Breast epithelium (tissue), 4 donors: Measurements from ENCODE around the gene PRR11. TPM values are rescaled to one million over a fixed set of nuclear protein-coding genes. Genes with fewer than 3 reads are reported as not detected.

Source experiments
- DNase-seq, 2 donors: peaks; one replicate each; pipeline ENCODE4 v3.0.0-alpha.2; 2019; ENCODE audit warnings: low spot score in 2 of 2
- H3K27ac ChIP-seq, 2 donors: fragments of 200-600 bp; sonication (generic) in 1 of 2; one replicate each; pipeline ENCODE4 v1.5.1; 2016 to 2019; ENCODE audit warnings: mild to moderate bottlenecking in 1 of 2
- H3K27me3 ChIP-seq, 2 donors: fragments of 200-600 bp; sonication (generic) in 1 of 2; one replicate each; pipeline versions ENCODE4 v1.5.1 to v1.6.0; 2017 to 2019; ENCODE audit warnings: control low read depth in 1 of 2, mild to moderate bottlenecking in 1 of 2
- H3K36me3 ChIP-seq: fragments of 200-600 bp; one replicate; pipeline ENCODE4 v1.5.1; 2019
- H3K4me1 ChIP-seq, 2 donors: fragments of 200-600 bp; sonication (generic); one replicate each; pipeline ENCODE4 v1.5.1; 2016 to 2019; ENCODE audit warnings: control low read depth in 1 of 2
- H3K4me3 ChIP-seq, 3 donors: fragments of 200-600 bp; sonication (generic); 1 replicate in 2 of 3; 2 replicates in 1 of 3; pipeline ENCODE4 v1.5.1; 2016 to 2019; ENCODE audit warnings: mild to moderate bottlenecking in 3 of 3, moderate library complexity in 2 of 3
- H3K9me3 ChIP-seq, 2 donors: fragments of 200-600 bp; sonication (generic) in 1 of 2; one replicate each; pipeline ENCODE4 v1.5.1; 2016 to 2019; ENCODE audit warnings: control low read depth in 1 of 2
- CTCF ChIP-seq, 3 donors: fragments of 450-650 bp; IDR thresholded peaks; one replicate each; pipeline ENCODE4 v1.5.1; 2016 to 2017; ENCODE audit warnings: antibody characterized with exemption in 3 of 3, mild to moderate bottlenecking in 3 of 3, moderate library complexity in 3 of 3
- POLR2A ChIP-seq: fragments of 450-650 bp; IDR thresholded peaks from one replicate; pipeline ENCODE4 v1.6.1; 2016; ENCODE audit warnings: antibody characterized with exemption, mild to moderate bottlenecking, moderate library complexity
- POLR2AphosphoS5 ChIP-seq, 3 donors: sonication (generic); formaldehyde crosslinking; IDR thresholded peaks; one replicate each; pipeline ENCODE4 v1.6.1; 2017; ENCODE audit warnings: antibody characterized with exemption in 3 of 3
- intact Hi-C: fragments of 100-400 bp; cut with DNase I; formaldehyde crosslinking; loops from one replicate; pipeline ENCODE4 v1.15.1; 2023; ENCODE audit warnings: low total_unique reads
- total RNA-seq, 3 donors: library from RNA; depleted of rRNA; stranded (reverse); fragments of >200 nt; gene quantifications; one replicate each; pipeline ENCODE4 v1.1.0, GENCODE V29; 2016

Gene PRR11
- total RNA-seq, 3 donors from 2014 or later = 0.33 to 25.1 (median 1.2) TPM

GRCh38 chr17:59186850-59187249 is 31.3 kb downstream of the PRR11 start:
- H3K27me3 ChIP-seq = no peaks in the 10 kb centered on the region
- intact Hi-C loops = no loop called here
- no peak overlapping the region for H3K27ac ChIP-seq
- no peak overlapping the region for H3K4me3 ChIP-seq
- TF ChIP-seq CTCF (IDR thresholded peaks at IDR 0.05) = no peak
- no peak for TF ChIP-seq POLR2A
- no peak for TF ChIP-seq POLR2AphosphoS5 (IDR thresholded peaks at IDR 0.05)
- no peaks in the 10 kb centered on the region for H3K9me3 ChIP-seq
- no peaks in the 10 kb centered on the region for H3K4me1 ChIP-seq
- no peaks in the 10 kb centered on the region for H3K36me3 ChIP-seq
- no peak for DNase-seq

- intact Hi-C loops = no loop called here
- H3K4me3 ChIP-seq = no peak overlapping the region
- H3K4me1 ChIP-seq = no peaks in the 10 kb centered on the region
- H3K27me3 ChIP-seq = no peaks in the 10 kb centered on the region
- DNase-seq = no peak
- H3K9me3 ChIP-seq = no peaks in the 10 kb centered on the region
- no peak for TF ChIP-seq CTCF (IDR thresholded peaks at IDR 0.05)
- no peak for TF ChIP-seq POLR2A
- no peak for TF ChIP-seq POLR2AphosphoS5 (IDR thresholded peaks at IDR 0.05)
- H3K27ac ChIP-seq = no peak overlapping the region
- H3K36me3 ChIP-seq = no peaks in the 10 kb centered on the region
Measured at GRCh38 chr17:59190806-59191205, 35.3 kb downstream of the PRR11 start.

- Histone ChIP-seq H3K4me1 (no peaks in the 10 kb centered on the region), H3K36me3 (no peaks in the 10 kb centered on the region), H3K9me3 (no peaks in the 10 kb centered on the region), H3K27ac (no peak overlapping the region), H3K27me3 (no peaks in the 10 kb centered on the region), H3K4me3 (no peak overlapping the region)
- no peak for DNase-seq
- intact Hi-C loops = no loop called here
- TF ChIP-seq POLR2AphosphoS5 (IDR thresholded peaks at IDR 0.05) (no peak), CTCF (IDR thresholded peaks at IDR 0.05) (no peak)
Measured at GRCh38 chr17:59193336-59193862, 37.9 kb downstream of the PRR11 start.

- DNase-seq = no peak
- Histone ChIP-seq H3K4me1 (no peaks in the 10 kb centered on the region), H3K4me3 (no peak overlapping the region), H3K9me3 (no peaks in the 10 kb centered on the region), H3K36me3 (no peaks in the 10 kb centered on the region), H3K27me3 (no peaks in the 10 kb centered on the region), H3K27ac (no peak overlapping the region)
- intact Hi-C loops = no loop called here
- no peak for TF ChIP-seq POLR2A
- TF ChIP-seq CTCF (IDR thresholded peaks at IDR 0.05) = no peak
- TF ChIP-seq POLR2AphosphoS5 (IDR thresholded peaks at IDR 0.05) = no peak
Measured at GRCh38 chr17:59199398-59199797, 43.9 kb downstream of the PRR11 start.

GRCh38 chr17:59202320-59202719 is 46.8 kb downstream of the PRR11 start:
- Histone ChIP-seq H3K27me3 (no peaks in the 10 kb centered on the region), H3K36me3 (no peaks in the 10 kb centered on the region), H3K9me3 (no peaks in the 10 kb centered on the region), H3K27ac (no peak overlapping the region), H3K4me1 (no peaks in the 10 kb centered on the region), H3K4me3 (no peak overlapping the region)
- TF ChIP-seq CTCF (IDR thresholded peaks at IDR 0.05) = no peak
- TF ChIP-seq POLR2AphosphoS5 (IDR thresholded peaks at IDR 0.05) = no peak
- no peak for DNase-seq
- intact Hi-C loops = no loop called here
